HUDEP-2 (cell line): ENCODE data around the gene FBXO28.
"Not testable (repeated sequence)": the region's sequence is repeated elsewhere in the genome, so short reads cannot be mapped to it uniquely, and the experiment has no call there.

ENCODE experiments used
- DNase-seq, 76 experiments: peaks; one replicate each; lab custom pipeline; 2025; ENCODE audit not compliant: unreplicated experiment in 76 of 76; lab: John Stamatoyannopoulos, UW

FBXO28 gene

GRCh38 chr1:224113918-224114786, at the start of gene FBXO28:
Gene FBXO28, plus strand, starts transcription at chr1:224114111. Its CDS starts 19 bp downstream, at chr1:224114130.
- DNase-seq: peak in 75 of 76 experiments; percentile 40 to 96 (median 89)

- DNase-seq: no peak
These were observed 49.8 kb upstream of the FBXO28 start for GRCh38 chr1:224064150-224064549.

- no peak for DNase-seq
These were observed 48.5 kb upstream of the FBXO28 start for GRCh38 chr1:224065455-224065854.

GRCh38 chr1:224067207-224067606, 46.7 kb upstream of the FBXO28 start:
- DNase-seq: no peak

GRCh38 chr1:224067621-224068457, 46.1 kb upstream of the FBXO28 start:
- DNase-seq: peak in 1 of 76 experiments; percentile 30

- DNase-seq: no peak
These were observed 45.3 kb upstream of the FBXO28 start for GRCh38 chr1:224068458-224069072.

- DNase-seq: peak in 53 of 76 experiments; percentile 3 to 86 (median 34)
These were observed 44.8 kb upstream of the FBXO28 start for GRCh38 chr1:224069138-224069537.

GRCh38 chr1:224070521-224070920, 43.4 kb upstream of the FBXO28 start:
- DNase-seq: no peak

- no peak for DNase-seq
These were observed 37.5 kb upstream of the FBXO28 start for GRCh38 chr1:224076407-224076806.

- DNase-seq: not testable (repeated sequence)
These were observed 34.3 kb upstream of the FBXO28 start for GRCh38 chr1:224079644-224080043.

GRCh38 chr1:224080115-224080774, 33.7 kb upstream of the FBXO28 start:
- DNase-seq: peak in 24 of 76 experiments; percentile 9 to 68 (median 28)

- no peak for DNase-seq
These were observed 32.3 kb upstream of the FBXO28 start for GRCh38 chr1:224081604-224082003.

GRCh38 chr1:224082146-224082545, 31.8 kb upstream of the FBXO28 start:
- no peak for DNase-seq

- no peak for DNase-seq
These were observed 29.0 kb upstream of the FBXO28 start for GRCh38 chr1:224084867-224085266.

- no peak for DNase-seq
These were observed 28.3 kb upstream of the FBXO28 start for GRCh38 chr1:224085421-224086108.

GRCh38 chr1:224087286-224087794, 26.6 kb upstream of the FBXO28 start:
- no peak for DNase-seq

GRCh38 chr1:224089583-224089982, 24.3 kb upstream of the FBXO28 start:
- no peak for DNase-seq

- DNase-seq: no peak
These were observed 23.8 kb upstream of the FBXO28 start for GRCh38 chr1:224090116-224090515.

GRCh38 chr1:224092111-224092510, 21.8 kb upstream of the FBXO28 start:
- DNase-seq: no peak

- no peak for DNase-seq
These were observed 21.3 kb upstream of the FBXO28 start for GRCh38 chr1:224092601-224093000.
